CD4-positive, alpha-beta T cell treated with Interleukin-2 at 100 ng/mL for 4 hours (primary cell): ENCODE measurements around the gene ETS1.
A peak's percentile ranks its signal among the peaks of the same experiment; 100 is the strongest.

Source experiments
- DNase-seq: peaks from one replicate; pipeline ENCODE4 v3.0.0-alpha.2; 2020; ENCODE audit warnings: low spot score

The ETS1 gene

GRCh38 chr11:128567130-128567529, 20.2 kb downstream of the ETS1 start:
- DNase-seq, result no peak

- no peak for DNase-seq
Observed at GRCh38 chr11:128565881-128566280, 21.5 kb downstream of the ETS1 start.

DNA sequence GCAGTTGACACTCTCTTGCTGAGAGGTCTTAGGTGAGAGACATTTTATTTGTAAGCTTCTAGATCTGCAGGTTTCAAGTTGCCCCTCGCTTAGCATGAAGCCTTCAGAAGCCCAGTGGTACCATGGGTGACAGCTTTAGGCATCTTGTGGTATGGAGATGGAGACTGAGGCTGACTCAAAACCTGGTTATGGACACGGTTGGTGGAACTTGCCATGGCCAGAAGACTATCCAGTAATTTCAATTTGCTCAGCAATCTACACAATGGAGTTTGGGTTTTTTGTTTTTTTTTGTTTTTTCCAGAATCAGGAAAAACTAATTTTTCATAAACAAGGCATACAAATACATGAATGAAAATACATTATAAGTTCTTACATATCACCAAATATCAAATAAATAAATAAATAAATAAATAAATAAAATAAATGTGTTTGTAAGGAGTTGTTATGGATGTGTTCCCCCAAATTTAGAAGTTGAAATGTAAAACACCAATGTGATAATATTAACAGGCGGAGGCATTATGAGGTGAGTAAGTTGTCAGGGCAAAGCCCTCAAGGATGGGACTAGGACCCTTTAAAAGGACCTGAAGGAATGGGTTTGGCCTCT, 22.6 kb downstream of the ETS1 start:
- no peak for DNase-seq

DNA sequence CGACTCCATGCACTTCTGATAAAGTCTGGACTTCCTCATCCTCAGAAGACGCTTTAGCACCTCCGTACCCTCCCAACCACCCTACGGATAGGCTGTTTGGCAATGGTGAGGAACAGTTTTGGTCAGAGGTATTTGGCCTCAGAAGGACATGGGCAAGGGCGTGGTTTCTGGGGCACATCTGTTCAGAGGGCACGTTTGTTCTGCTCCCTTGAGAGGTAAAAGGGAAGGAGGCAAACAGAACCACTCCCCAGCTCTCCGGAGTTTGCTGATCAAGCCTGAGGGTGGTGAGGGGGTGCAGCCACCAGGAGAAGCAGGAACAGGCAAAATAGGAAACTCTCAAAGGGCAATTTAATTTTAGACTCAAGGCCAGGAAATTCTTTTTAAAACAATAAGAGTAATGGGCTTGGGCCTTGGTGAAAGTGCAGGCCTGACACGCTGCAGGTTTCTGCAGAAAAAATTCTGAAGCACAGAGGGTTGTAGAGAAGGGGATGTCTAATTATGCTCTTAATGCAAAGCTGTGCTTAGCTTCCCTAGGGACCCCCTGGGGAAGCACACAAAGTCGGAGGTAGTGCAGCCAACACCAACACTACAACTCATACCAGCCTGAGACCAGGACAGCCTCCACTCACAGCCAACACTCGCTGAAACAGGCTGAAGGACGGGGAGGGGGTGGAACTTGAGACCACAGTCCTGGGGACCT, 23.3 kb downstream of the ETS1 start:
- no peak for DNase-seq

GRCh38 chr11:128563308-128563707, 24.1 kb downstream of the ETS1 start:
- DNase-seq, result no peak

DNA sequence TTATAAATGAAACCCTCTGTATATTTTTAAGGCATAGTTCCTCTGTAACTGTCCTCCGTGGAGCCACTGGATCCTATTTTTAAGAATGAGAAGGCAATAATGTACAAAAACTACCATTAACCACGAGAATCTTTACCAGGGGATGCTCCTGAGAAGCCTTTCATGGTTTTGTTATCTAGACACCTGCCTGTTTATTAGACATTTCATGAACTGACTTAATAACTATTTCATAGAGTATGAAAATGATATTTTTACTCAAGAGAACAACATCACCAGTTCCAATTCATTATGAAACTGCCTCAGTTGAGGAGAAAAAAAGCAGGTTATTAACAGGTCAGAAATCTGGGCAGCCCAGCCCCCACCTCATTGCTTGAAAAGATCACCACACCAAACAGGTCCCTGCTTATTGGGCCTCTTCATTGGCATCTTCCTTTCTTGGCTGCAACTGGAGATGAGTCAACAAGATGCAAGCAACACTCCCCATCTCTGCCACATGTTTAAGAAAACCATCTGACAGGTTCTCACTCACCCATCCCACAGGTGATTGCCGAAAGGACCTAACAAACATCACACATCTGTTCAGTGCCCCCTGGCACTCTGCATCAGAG, 27.8 kb downstream of the ETS1 start:
- peak; percentile 14 for DNase-seq

DNA sequence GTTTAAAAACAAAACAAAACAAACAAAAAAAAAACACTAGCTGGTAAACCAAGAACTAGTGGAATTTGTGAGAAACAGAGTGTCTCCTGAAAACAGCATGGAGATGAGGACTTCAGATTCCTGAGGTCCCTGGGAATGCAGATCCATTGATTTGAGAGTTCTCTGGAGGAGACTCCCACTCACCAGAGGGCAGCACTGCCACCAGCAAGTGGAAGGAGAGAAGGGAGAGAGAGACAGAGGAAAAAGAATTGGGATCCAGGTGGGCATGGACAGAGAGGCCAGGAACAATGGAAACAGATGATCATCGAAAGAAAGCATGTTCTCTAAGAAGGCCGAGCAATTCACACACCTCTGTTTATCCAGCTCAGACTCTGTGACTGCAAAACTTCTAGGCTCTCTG, 31.8 kb downstream of the ETS1 start:
- no peak for DNase-seq

- no peak for DNase-seq
Observed at GRCh38 chr11:128553662-128554362, 33.5 kb downstream of the ETS1 start.

DNA sequence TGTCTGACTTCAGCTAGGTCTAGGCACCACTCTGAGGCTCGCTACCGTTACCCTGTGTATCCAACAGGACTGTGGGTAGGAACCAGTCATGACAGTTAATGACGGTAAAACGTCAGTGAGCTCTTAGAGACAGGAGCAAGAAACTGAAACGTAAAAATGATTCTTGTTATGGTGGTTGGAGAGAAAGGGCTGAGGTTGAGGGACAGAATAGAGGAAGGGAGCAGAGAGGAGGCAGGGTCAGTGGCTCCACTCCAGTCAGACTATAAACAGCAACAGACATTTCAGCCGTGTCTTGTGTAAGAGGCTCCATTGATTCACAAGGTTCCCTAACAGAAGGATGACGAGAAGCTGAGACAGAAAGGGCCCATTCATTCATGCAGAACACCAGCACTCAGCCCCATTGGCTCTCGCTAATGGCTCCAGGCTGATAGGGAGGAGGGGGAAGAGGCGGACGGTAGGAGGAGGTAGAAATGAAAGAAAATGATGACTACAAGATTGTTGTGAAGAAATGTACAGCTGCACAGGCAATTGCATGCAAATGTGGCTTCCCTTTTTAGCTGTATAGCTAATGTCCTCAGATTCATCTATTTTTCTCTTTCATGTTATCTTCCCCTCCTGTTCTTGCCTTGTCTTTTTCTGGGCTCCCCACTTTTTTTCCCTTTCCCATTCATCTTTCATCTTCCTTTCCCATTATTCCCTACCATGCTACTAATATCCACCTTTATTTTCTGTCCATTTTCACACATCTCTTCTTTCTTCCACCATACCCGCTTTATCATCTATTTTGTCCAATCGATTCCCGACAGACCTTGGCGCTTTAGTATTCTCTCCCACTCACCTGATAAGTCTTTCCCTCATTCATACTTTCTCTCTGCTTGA, 34.3 kb downstream of the ETS1 start:
- DNase-seq, result peak; percentile 45

DNA sequence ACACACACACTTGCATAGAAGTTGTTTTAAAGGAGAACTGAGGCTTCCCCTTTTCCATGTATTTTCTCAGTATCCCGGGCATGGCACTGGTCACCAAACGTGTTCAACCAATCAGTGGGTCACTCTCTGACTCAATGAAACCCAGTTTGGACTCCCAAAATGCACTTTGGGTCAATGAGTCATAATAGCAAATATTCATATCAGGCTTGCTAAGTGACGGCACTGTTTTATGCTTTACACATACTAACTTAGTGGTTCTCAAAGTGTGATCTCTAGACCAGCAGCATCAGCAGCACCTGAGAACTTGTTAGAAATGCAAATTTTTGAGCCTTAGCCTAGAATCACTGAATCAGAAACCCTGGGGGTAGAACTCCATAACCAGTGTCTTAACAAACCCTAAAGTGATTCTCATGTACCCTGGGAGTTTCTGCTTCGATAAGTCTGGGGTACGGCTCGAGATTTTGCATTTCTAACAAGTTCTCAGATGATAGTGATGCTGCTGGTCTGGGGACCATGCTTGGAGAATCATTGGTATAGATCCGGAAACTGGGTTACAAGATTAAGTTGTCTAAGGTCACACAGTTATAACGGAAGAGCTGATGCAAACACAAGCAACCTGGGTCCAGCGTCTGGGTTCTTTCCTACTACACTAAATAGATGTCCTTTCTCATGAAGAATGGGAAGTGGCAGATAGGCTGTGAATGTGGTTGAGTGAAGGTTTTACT, 35.6 kb downstream of the ETS1 start:
- DNase-seq, result peak; percentile 77

- DNase-seq, result peak; percentile 46
Observed at GRCh38 chr11:128551058-128551457, 36.3 kb downstream of the ETS1 start.

DNA sequence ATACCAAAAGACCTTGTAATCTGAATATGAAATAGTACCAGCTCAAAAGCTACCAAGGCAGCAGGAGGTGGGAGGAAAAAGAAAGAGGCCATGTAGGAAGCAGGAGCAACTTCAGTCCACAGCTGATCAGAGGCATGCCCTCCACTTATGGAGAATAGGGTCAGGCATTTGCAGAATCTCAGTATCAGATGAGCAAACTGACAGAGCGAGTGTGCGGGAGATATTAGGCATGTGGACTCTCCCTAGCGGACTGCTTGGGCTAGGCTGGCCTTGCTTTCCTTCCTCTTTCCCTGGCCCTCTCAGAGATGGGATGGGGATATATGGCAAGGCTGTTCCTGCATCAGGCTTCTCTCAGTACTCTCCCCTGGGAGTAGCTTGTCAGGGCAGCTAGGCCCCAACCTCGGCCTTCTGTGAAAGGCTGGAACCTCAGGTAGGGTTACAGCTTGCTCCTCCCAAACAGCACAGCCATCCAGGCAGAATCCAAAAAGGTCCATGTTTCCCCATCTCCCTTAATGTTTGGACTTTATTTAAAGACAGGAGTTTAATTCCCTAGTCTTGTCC, 37.0 kb downstream of the ETS1 start:
- DNase-seq, result no peak

- DNase-seq, result no peak
Observed at GRCh38 chr11:128549256-128549944, 38.0 kb downstream of the ETS1 start.

- DNase-seq, result no peak
Observed at GRCh38 chr11:128548649-128549255, 38.6 kb downstream of the ETS1 start.

GRCh38 chr11:128547946-128548648, 39.3 kb downstream of the ETS1 start:
- no peak for DNase-seq

GRCh38 chr11:128546916-128547315, 40.4 kb downstream of the ETS1 start:
- no peak for DNase-seq

DNA sequence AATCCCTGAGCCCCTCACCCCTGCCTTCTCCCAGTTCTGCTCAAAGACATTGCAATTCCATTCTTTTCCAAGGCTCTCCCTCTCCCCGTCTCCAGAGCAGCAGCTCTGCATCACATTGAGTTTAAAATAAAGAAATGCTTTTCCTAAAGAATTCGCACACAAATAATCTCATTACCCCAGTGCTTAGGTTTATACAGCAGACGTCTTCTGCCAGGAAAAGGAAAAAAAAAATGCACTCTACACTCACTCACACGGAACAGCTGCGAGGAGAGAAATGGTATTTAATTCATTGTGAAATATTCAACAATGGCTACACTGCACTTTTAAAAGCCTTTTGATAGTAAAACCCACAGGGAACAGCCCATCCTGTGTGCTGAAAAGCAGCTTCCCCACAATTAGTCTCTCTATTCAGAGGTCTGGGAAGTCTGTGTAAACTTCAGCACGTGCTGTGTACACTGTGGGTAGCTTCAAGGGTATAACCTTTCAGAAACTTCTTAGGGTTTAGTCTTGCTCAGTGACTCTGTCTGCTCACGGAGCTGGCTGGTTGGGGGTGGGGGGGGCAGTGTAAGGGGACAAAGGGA, 42.8 kb downstream of the ETS1 start:
- peak; percentile 43 for DNase-seq

- no peak for DNase-seq
Observed at GRCh38 chr11:128540469-128540868, 46.9 kb downstream of the ETS1 start.

- DNase-seq, result no peak
Observed at GRCh38 chr11:128536506-128536905, 50.9 kb downstream of the ETS1 start.
